Sigmoid colon (tissue), 4 donors: ENCODE results near the gene NUMA1.

Experiments
- POLR2A ChIP-seq, 2 donors: fragments of 450-650 bp; IDR thresholded peaks; one replicate each; pipeline ENCODE4 v1.6.1; 2016; ENCODE audit warnings: antibody characterized with exemption in 2 of 2, mild to moderate bottlenecking in 2 of 2, moderate library complexity in 2 of 2
- POLR2AphosphoS5 ChIP-seq, 4 donors: sonication (generic); formaldehyde crosslinking; IDR thresholded peaks; one replicate each; pipeline ENCODE4 v1.6.1; 2017; ENCODE audit warnings: antibody characterized with exemption in 4 of 4
- TF ChIP-seq, protein P1 (sequence below), 4 experiments: fragments of 450-650 bp in 3 of 4; fragments of 200-600 bp in 1 of 4; IDR thresholded peaks; one replicate each; pipeline ENCODE4 v1.5.1; 2016 to 2019; ENCODE audit warnings: antibody characterized with exemption in 4 of 4, mild to moderate bottlenecking in 3 of 4, moderate library complexity in 2 of 4

DNA sequence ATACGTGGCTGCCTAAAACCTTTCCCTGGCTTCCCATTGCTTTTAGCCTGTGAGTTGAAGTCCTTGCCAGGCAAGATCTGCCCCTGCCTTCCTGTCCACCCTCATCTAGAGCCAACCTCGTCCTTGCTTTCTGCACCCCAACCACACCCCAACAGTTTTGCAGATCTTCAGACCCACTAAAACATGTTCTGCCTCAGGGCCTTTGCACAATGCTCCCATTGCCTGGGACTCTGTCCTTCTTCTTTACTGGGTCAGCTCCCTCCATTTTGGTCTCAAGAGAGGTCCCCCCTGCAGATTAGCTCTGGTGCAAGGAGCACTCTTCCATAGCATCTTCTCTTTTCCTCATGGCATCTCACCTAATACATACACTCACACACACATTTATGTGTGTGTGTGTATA lies 40.6 kb upstream of the NUMA1 start:
- TF ChIP-seq, protein P1, sequence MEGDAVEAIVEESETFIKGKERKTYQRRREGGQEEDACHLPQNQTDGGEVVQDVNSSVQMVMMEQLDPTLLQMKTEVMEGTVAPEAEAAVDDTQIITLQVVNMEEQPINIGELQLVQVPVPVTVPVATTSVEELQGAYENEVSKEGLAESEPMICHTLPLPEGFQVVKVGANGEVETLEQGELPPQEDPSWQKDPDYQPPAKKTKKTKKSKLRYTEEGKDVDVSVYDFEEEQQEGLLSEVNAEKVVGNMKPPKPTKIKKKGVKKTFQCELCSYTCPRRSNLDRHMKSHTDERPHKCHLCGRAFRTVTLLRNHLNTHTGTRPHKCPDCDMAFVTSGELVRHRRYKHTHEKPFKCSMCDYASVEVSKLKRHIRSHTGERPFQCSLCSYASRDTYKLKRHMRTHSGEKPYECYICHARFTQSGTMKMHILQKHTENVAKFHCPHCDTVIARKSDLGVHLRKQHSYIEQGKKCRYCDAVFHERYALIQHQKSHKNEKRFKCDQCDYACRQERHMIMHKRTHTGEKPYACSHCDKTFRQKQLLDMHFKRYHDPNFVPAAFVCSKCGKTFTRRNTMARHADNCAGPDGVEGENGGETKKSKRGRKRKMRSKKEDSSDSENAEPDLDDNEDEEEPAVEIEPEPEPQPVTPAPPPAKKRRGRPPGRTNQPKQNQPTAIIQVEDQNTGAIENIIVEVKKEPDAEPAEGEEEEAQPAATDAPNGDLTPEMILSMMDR (IDR thresholded peaks at IDR 0.05): no peak
- TF ChIP-seq POLR2A (IDR thresholded peaks at IDR 0.05) (no peak), POLR2AphosphoS5 (IDR thresholded peaks at IDR 0.05) (no peak)
